ENCODE measurements around the gene LMX1B.

Gene LMX1B

DNA sequence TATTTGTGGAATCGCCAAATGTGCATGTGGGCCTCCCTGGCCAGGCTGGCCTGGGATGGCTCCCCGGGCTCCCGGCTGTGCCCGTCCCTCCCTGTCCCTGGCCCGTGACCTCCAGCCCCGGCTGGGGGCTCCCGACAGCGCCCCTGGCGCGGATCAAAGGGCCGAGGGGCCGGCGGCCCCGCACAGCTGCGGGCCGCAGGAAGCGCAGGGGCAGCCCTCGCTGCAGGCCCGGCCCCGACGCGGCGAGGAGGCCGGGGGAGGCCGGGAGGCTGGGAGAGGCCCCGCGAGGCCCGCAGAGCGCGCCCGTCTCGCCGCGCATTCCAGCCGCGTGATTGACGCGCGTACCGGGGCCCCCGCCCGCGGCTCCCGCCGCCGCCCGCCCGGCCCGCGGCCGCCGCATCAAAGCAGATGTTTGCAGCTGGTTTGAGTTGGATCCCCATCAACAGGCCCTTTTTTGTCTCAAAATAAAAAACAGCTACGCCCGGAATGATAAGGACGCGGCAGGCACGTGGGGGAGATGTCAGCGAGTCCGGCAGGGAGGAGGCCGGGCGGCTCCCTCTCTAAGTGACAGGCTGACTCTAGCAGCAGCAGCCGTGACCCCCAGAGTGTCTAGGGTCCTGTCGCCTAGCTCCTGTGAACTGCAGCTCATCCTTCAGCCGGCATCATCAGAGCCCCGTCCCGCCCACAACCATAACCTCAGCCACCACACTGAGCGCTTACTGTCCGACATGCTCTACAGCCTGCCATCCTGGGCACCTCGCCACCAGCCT is 69.4 kb downstream of the LMX1B start:
- no peak for DNase-seq

DNA sequence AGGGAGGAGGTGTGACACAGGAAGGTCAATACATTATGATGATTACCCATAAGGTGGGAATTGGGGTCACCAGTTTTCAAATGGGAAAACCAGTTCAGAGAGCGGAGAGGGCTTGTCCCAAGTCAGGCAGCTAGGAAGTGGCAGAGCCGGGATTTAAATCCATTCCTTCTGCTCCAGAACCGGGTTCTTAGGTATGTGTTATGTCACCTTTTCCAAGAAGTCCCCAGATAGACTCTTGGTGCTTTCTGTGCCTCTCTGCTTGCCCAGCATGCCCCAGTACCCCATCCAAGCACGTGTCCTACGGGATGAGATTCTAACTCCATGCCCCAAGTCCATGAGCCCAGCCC is 69.9 kb downstream of the LMX1B start:
- no peak for DNase-seq

DNA sequence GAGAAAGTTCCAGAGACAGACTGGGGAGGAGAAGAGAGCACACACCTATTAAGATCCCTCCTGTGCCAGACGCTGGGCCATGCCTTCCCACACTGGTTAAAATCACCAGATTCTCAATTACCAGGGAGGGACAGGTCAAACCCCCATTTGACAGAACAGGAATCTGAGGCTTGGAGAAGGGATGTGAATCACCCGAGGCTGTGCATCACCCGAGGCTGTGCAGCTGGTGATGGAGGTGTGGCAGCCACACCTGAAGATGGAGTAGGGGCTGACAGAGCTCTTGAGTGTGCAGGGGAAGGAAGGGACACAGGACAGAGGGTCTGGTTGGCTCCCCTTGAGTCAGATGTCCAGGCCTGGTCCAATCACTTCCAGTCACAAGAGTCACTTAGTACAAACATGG is 70.6 kb downstream of the LMX1B start:
- DNase-seq, result no peak

DNA sequence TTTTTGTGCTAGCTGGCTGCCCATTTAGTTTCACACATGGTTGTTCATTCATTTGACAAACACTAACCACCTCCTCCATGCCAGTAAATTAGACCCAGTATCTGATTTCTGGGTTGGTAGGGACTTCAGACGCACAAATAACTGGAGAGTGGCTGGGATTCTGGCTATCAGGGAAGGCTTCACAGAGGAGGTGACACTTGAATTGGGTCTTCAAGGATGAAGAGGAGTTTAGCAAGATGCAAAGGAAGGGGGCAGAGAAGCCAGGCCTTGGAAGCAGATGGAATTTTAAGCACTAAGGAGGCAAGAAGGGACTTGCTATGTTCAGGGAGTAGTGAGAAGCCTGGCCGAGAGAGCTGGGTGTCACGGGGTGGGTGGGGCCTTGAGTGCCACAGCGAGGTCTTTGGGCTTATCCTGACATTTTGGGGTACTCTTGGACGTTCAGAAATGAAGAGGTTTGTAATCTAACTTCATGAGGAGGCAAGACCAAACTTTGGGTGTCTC is 71.3 kb downstream of the LMX1B start:
- DNase-seq, result no peak

DNA sequence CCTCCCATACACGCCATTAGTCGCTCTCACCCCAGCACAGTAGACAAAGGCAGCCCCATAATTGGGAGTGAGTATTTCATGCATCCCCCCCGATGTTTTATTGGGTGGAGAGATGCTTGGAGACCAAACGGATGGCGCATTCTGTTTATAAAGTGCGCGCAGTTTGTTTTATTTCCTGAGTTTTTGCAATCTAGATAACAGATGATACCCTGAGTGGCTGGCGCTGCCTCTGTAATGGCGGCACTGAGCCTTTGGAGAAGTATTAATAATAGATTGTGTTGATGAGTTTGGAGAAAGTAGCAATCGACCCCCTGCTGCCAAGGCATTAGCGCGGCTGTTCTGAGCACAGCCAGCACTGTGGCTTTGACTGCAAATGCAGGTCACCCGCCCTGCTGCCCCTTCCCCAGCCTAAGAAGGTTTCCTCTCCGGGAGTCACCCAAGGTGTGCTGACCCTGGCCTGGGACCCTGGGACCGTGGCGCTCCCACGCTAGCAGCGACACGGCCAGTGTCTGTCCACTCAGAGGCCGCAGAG is 74.3 kb downstream of the LMX1B start:
- no peak for DNase-seq

DNA sequence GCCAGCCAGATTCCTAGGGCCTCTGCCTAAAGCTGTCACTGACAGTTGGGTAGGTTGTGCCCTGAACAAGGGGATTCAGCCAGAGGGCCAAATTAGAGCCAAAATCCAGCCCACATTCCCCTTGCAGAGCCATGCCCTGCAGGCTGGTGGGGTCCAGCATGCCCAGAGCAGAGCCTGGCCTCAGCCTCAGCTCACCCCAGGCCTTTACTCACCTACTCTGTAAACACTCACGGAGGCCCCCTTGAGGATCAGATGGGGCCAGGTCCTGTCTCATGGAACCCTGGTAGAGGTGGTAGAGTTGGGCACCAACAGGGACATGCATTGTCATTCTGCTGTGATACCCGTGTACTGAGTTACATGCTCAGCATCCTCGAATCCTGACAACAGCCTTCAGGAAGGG is 74.9 kb downstream of the LMX1B start:
- DNase-seq, result no peak

DNA sequence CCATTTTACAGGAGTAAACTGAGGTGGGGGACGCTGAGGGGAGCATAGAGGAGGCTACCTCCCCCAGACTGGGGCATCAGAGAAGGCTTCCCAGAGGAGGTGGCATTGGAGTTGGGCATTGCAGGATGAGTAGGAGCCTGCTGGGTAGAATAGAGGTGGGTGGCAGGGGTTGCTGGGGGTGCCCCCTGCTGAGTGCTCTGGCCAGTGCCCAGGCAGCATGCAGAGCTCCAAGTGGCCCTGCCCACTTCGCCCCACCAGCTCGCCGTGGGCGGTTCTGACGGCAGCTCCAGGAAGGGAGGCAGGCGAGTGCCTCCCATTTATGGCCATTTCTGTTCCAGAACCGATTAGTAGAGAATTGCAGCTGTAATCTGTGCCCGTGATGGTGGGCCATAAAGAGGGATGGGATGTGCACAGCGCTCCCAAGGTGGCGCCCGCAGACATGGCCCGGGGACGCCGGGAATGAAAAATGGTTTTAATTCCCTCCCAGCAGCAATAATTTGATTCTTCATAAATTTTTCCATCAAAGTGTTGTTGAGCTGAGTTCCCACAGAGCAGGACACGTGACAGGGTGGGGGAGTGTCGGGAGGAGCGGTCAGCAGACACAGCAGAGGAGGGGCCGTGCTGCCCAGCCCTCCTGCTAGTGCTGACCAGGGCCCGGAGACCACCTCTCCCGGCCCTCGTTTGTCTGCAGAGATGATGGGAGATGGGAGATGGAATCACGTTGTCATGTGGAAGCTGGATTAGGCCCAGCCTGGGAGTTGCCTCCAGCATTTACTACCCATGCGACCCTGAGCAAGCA is 75.5 kb downstream of the LMX1B start:
- no peak for DNase-seq

DNA sequence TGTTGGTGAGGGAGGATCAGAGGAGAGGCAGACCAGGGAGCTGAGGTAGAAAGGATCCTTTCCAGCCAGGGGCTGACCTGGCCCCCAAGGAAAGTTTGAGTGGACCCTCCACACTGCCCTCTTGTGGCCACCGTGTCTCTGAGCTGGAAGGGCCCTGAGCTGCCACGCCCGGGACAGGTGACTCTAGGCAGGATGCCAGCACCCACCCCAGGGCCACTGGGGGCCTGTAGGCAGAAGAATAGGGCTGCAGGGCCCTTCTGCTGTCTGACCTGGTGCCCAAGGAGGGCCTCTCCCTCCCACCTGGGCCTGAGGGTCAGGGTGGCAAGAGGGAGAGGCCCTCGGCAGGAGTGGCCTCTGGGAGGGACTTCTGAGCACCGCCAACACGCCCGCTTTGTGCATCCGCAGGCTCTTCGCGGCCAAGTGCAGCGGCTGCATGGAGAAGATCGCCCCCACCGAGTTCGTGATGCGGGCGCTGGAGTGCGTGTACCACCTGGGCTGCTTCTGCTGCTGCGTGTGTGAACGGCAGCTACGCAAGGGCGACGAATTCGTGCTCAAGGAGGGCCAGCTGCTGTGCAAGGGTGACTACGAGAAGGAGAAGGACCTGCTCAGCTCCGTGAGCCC is 76.8 kb downstream of the LMX1B start:
- peak; percentile 45 for DNase-seq

DNA sequence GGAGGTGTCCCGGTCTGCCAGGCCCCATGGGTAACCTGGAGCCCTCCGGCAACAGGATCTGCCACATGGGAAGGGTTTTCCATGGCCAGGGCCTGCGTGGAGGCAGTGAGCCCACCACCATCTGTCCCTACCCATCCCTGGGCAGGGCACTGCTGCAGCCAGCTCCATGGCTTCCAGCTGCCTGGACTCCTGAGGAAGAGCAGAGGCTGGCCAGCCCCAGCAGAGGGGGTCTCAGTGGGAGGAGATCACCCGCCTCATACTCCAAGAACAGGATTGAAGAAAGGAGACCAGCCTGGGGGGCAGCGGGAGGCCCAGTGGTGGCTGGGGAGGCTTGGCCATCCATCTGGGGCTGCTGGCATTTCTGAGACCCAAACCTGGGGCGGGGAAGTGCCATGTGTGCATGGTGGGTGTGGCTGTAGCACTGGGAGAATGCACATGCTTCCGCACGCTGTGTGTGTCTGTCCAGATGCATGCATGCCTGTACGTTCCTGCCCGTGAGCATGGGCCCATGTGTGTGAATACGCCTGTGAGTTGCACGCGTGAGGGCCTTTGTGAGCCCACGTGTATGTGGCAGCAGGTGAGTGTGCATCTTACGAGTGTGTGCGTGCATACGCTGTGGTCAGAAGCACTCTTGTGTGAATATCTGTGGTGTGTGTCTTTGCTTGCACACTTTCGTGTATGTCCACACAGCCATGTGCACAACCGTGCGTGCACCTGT is 78.5 kb downstream of the LMX1B start:
- DNase-seq, result no peak

DNA sequence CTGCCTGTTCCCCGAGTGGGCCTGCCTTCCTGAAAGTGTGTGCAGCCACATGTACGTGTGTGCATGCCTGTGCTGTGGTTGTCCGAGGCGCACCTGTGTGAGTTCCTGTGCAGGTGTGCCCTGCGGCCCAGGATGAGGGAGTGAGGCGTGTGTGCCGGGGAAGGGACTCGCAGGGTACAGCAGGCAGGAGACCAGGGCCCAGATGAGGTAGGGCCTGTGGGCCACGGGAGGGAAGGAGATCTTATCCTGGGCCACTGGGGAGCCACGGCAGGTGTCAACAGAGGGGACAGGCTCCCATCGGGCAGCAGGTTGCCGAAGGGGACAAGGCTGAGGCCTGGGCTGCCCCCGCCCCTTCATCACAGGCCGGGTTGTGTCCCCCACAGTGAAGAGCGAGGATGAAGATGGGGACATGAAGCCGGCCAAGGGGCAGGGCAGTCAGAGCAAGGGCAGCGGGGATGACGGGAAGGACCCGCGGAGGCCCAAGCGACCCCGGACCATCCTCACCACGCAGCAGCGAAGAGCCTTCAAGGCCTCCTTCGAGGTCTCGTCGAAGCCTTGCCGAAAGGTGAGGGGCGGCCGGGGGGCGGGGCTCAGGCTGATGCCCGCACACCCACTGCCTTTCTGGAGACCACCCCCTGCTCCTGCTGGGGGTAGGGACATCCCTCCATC is 79.2 kb downstream of the LMX1B start:
- no peak for DNase-seq

DNA sequence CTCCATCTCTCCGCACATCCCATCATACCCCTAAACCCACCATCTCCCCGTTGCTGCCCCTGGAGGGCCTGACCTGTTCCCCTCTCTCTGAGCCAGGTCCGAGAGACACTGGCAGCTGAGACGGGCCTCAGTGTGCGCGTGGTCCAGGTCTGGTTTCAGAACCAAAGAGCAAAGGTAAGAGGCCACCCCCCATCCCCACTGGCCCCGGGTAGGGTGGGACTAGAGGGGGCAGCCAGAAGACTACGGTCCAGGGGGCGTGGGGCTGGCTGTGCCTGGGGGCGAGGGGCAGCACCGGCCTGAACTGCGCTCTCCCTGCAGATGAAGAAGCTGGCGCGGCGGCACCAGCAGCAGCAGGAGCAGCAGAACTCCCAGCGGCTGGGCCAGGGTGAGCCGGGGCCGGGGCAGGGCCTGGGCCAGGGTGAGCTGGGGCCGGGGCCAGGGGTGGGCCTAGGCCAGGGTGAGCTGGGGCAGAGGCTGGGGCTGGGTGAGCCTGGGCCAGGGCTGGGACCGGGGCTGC is 79.8 kb downstream of the LMX1B start:
- DNase-seq, result no peak

DNA sequence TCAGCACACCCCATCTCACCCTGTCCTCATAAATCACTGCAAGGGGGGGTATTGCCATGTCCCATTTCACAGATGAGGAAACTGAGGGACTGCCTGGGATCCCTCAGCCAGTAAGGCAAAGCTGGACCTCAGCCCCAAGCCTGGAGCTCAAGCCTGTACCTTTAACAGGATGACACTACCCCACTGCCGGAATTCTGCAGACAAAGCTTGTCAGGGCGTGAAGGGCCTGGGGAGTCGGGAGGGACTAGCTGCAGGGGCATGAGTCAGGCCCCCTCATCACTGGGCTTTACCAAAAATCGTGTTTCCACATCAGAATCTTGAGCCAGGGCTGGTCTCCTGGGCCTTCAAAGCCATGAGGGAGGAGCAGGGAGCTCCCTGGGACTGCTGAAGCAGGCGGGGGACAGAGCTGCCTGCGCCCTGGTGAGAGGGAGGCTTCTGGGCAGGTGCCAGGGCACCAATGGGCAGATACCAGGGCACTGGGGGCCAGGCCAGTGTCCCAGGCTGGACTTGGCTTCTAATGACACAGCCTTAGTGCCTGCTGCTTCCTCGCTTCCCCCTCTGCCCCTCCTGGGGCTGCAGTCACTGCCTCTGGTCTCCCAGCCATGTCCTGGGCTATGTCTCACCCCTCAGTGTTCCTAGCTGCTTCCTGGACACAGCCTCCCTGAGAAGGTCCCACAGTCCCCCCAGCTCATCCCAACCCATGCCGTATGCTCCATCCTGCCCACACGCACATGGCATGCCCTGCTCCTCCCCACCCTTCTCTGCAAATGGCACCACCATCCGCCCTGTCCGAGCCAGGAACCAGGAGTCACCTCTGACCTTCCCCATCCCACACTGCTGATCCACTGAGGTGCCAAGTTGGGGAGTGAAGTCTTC is 80.7 kb downstream of the LMX1B start:
- DNase-seq, result no peak

DNA sequence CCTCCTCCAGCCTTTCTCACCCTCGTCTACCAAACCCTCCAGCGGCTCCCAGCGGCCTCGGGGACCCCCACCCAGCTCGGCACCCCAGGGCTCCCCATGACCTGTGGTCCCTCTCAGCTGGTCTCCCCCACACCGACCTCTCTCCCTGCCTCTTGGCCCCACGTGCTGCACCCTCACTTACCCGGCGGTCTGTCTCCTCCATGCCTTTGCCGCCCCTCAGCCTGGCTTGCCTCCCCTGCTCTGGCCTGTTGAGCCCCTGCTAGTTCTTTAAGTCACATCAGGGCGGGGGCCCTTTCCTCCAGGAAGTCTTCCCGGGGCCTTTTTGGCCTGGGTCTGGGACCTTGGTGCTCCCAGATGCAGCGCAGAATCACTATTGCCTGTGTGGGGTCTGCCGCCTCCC is 81.5 kb downstream of the LMX1B start:
- no peak for DNase-seq

DNA sequence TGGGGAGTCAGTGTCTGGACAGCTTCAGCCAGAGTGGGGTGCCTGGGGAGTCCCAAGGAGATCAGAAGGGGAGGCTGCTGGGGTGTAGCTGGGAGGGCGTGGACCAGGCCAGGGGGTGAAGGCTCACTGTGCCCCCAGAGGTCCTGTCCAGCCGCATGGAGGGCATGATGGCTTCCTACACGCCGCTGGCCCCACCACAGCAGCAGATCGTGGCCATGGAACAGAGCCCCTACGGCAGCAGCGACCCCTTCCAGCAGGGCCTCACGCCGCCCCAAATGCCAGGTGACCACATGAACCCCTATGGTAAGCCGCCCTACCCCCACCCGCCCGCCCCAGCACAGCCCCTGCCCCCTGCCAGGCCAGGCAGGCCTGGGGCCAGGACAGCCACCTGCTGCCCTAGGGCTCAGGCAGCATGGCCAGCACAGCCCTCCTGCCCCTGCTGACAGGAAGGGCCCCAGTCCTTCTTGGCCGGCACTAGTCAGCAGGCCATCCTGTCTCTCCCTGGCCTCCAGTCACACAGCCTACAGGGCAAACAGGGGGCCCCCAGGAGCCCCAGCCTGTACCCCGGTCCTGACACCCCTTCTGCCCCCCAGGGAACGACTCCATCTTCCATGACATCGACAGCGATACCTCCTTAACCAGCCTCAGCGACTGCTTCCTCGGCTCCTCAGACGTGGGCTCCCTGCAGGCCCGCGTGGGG is 82.1 kb downstream of the LMX1B start:
- no peak for DNase-seq

DNA sequence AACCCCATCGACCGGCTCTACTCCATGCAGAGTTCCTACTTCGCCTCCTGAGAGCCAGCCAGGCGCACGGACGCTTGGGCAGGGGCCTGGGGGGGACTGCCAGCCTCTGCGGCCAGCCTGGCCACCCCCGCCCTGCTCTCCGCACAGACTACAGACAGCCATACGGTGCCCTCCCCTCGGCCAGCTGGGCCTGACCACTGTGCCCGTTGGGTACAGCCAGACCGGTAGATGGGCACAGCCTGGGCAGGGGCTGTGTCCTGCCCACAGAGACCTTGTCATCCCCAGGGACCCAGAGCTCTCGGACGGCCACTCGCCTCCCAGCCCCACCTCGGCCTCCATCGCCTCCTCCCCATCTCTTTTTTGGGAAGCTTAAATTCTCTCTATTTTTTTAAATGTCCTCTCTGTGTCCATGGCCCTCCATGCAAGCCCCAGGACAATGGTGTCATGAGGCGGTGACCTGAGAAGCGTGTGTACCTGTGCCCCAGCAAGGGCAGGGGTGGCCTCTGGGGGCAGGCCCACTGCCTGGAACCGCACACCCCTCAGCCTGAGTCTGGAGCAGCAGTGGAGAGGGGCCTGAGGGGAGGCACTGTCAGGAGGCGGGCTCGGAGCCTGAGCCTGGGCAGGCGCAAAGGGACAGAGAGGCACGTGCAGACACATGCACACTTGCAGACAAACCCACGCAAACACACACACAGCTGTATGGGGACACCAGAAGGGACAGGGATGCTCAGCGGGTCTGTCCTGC is 82.8 kb downstream of the LMX1B start:
- DNase-seq, result no peak

DNA sequence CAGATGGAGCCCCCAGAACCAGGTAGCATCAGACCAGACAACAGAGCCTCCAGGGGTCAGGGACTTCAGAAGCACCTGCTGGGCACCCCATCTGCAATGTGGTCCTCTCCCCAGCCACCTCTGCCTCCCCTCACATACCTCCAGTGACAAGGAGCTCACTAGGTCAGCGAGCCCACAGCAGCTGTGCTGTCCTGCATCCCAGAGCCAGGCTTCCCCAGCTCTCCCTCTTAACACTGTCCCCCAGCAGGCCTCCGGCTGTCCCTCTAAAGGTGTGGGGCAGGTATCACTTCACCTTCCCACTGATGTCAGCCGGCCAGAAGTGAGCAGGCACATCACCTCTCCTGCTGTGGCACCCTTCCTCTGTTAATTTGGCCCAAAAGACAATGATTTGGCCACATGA is 83.6 kb downstream of the LMX1B start:
- DNase-seq, result no peak

DNA sequence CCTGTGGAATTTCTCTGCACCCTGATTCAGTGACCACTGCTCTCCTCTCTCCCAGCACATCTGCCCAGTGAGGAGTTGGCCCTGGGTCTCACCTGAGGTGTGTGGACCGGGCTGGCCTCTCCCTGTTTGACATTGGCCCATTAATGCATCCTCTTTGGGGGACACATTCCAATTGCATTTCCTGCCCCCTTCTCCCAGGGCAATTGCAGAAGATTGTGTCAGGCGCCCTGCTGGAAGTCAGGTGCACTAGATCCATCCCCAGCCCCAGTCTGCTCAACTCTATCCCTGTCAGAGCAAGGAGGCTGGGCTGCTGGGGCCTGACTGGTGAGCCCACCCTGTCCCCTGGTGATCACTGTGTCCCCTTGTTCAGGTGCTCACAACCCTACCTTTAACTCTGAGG is 84.5 kb downstream of the LMX1B start:
- DNase-seq, result no peak

DNA sequence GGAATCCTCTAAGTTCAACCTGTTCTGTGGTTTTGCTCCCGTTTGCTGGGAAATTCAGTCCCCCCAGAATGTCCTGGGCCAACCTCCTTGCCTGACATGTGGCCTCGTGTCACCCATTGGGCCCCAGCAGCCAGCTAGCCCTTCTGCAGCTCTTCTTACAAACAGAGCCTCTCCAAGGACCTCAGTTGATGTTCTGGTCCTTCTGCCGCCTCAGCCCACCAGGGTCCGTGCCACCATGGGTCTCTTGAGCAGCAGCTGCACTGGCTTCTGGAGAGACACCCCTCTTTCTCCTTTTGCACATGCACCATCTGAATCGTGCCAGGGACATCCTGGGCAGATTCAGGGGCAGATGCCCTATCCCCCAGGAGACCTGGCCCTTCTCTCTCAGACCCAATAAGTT is 85.0 kb downstream of the LMX1B start:
- DNase-seq, result no peak

DNA sequence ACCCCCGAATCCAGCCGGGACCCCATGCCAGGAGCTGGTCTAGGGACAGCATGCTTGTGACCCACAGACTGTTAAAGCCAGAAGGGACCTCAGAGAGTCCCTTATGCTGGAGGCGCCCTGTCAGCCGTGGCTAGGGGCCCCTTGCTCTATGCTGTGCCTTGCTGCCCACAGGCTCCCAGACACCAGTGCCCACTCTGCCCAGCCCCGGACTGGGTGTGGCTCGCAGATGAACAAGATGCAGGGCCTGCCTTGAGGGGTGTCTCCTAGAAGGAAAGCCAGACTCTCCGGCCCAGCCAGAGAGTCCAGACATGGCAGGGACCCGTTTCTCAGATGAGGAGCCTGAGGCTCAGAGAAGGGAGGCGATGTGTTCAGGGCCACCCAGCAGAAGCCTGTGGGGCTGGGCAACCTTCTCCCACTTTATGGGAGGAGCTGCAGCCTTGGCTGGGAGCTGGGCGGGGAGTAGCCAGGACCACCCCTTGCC is 85.7 kb downstream of the LMX1B start:
- DNase-seq, result no peak

DNA sequence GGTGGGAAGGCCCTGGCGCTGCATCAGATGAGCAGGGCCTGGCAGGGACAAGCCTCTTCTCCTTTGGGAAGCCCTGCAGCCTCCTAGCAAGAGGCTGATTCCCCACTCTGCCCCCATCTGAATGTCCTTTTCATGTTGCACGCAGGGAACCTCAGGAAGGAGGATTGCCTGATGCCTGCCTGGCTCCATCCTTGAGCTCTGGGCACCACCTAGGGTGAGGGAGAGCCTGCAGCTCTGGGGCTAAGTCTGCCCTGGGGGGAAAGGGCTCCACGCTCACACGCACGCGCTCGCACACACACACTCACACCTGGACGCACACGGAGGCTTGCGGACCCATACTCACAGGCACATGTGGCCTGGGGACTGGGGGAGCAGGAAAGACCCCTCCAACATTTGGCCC is 86.6 kb downstream of the LMX1B start:
- DNase-seq, result no peak

All from CD4-positive, alpha-beta T cell treated with Interleukin-17A for 1 hour (primary cell).